ENCODE data around the gene ZNRF1. TPM values are rescaled to one million over a fixed set of nuclear protein-coding genes. Genes with fewer than 3 reads are reported as not detected.
"Not testable (repeated sequence)": the region's sequence is repeated elsewhere in the genome, so short reads cannot be mapped to it uniquely, and the experiment has no call there.

The ZNRF1 gene
- total RNA-seq, 1 donor from 2014 or later, result 22.0 TPM

DNA sequence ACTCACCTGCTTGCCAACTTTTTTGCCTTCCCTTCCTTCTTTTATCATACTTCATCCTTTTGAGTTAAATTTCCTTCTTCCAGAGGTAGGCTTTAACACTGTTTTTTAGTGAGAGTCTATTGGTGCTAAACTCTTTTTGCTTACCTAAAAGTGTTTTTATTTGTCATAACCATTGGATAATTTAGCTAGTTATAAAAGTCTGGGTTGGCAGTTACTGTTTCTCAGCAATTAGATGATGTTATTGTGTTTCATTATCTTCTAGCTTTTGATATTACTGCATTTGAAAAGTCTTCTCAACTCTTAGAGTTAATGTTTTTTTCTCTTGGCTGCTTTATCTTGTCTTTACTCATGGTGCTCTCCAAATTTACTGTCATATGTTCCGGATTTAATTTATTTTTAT, 22.6 kb downstream of the ZNRF1 start:
- ATAC-seq (ENCODE audit: poor library complexity) (no peak), DNase-seq (no peak)
- intact Hi-C loops (cut with DNase I), result no loop called here

DNA sequence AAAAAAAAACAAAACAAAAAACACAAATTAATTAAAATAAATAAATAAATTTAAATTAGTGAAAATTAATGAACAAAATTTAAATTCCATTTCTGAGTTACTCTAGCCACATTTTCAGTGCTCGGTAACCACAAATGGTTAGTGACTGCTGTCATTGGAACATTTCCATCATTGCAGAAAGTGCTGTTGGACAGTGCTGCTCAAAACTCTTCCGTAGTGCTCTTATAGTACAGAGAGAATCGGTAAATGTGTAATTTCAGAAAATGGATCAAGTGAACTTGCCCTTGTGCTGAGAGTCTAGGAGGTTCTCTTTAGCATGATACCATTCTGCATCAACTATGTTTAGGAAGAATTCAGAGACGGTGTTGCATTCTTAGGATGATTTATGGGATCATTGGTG, 23.7 kb downstream of the ZNRF1 start:
- intact Hi-C loops (cut with DNase I), result no loop called here
- ATAC-seq (ENCODE audit: poor library complexity), result no peak
- no peak for DNase-seq

DNA sequence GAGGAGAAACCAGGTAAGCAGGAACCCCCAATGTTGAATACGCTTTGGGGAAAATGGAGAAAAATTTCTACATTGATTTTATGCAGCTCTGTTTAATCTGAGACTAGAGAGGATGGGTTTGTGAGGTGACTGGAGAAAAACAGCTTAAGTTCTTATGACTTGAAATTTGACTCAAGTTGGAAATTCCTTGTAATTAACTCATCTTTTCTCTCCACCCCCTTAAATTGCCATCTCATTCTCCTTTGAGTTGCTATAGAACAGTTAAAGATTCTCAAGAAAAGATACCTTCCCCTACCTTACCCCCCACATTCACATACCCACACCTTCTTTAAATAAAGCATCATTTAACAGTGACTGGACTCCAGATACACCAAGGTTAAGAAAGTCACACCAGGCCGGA, 24.2 kb downstream of the ZNRF1 start:
- no peak for DNase-seq
- intact Hi-C loops (cut with DNase I), result no loop called here
- no peak for ATAC-seq (ENCODE audit: poor library complexity)

DNA sequence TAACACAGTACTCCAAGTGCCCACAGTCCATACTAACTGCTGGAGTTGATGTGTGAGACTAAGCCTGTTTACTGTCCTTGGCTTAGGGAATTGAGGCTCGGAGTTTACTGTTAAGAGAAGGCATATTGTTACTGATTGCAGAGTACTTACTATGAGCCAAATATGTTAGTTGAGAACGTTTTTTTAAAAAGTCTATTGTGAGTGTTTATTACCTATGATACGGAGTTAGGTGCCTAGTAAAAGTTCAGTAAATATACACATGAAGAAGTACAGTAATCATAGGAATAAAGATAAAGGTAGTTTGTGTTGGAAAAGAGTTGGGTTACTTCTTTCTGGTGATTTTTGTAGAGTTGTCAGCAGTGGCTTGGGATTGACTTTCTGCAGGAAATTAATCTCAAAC, 25.4 kb downstream of the ZNRF1 start:
- ATAC-seq (ENCODE audit: poor library complexity), result no peak
- no peak for DNase-seq
- intact Hi-C loops (cut with DNase I), result no loop called here

DNA sequence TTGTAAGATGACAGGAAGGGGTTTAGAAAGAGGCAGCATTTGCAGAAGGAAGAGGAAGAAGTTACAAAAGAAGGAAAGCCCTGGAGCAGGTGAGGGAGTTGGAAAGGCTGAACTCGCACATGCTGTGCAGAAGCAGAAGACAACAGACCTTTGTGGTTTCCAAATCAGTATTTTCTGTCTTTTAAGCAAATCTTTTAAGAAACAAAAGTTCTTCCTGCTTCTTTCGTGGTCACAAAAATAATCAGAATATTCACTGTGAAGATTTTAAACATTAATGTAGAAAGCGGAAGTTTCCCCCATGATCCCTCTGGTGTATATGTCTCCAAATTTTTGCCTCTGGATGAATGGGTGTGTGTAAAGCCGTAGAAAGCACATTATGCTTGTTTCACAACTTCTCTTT, 25.8 kb downstream of the ZNRF1 start:
- intact Hi-C loops (cut with DNase I), result no loop called here
- DNase-seq (no peak), ATAC-seq (ENCODE audit: poor library complexity) (no peak)

DNA sequence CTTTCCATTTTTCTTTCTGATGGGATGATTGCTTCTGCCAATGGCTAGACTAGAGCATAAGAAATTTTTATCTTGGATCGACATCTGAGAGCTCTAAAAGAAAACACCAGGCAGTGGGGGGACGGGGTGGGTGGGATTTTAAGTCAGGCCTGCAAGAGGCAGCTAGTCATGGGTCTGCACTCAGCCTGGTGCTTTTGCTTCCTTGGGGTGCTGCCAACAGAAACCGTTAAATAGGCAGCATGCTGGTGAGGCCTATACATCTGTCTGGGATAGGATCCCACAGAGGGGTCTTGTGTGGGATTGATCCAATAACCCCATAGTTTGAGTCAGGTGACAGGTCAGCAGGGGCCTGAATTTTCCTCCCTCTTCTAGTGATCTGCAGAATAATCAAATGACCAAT, 26.9 kb downstream of the ZNRF1 start:
- ATAC-seq (ENCODE audit: poor library complexity) (no peak), DNase-seq (no peak)
- intact Hi-C loops (cut with DNase I), result no loop called here

DNA sequence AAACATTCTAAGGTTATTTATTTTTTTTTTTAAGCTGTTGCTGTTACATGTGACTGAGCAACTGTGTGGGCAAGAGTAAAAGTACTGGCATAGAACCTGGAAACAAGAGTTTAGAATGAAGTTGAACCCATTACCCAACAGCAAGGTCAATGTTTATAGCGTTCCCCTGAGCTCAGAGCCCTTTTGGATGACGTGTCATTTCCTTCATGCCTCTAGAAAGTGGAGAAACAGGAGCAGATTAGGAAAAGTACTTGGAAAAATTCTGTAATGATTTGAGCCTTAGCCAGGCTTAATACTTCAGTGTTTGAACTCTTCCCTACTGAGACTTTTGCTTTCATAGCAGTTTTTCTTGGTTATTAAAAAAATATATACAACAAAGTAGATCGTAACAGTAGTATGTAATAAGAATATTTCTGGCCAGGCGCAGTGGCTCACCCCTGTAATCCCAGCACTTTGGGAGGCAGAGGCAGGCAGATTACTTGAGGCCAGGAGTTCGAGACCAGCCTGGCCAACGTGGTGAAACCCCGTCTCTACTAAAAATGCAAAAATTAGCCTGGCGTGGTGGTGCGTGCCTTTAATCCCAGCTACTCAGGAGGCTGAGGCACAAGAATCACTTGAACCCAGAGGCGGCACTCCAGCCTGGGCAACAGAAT, 27.5 kb downstream of the ZNRF1 start:
- not testable (repeated sequence) for DNase-seq
- ATAC-seq (ENCODE audit: poor library complexity), result peak; percentile 80

DNA sequence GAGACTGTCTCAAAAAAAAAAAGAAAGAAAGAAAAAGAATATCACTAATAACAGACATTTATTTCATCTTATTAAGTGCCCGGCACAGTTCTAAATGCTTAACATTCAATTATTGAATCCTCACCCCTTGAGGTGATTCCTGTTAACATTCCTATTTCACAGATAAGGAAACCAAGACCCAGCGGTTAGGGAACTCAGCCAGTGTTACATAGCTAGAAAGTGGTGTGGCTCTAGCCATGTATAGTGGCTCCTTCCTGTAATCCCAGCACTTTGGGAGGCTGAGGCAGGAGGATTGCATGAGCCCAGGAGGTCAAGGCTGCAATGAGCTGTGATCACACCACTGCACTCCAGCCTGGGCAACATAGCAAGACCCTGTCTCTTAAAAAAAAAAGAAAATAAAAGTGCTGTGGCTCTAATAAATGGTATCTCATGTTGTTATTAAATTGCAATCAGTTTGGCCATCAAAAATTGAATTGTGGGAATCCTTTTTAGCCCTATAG, 28.1 kb downstream of the ZNRF1 start:
- ATAC-seq (ENCODE audit: poor library complexity) (no peak), DNase-seq (no peak)
- intact Hi-C loops (cut with DNase I), result no loop called here

More for the DNA sequence above, 27.5 kb downstream of the ZNRF1 start:
- intact Hi-C loops (cut with DNase I), result not testable (repeated sequence)

DNA sequence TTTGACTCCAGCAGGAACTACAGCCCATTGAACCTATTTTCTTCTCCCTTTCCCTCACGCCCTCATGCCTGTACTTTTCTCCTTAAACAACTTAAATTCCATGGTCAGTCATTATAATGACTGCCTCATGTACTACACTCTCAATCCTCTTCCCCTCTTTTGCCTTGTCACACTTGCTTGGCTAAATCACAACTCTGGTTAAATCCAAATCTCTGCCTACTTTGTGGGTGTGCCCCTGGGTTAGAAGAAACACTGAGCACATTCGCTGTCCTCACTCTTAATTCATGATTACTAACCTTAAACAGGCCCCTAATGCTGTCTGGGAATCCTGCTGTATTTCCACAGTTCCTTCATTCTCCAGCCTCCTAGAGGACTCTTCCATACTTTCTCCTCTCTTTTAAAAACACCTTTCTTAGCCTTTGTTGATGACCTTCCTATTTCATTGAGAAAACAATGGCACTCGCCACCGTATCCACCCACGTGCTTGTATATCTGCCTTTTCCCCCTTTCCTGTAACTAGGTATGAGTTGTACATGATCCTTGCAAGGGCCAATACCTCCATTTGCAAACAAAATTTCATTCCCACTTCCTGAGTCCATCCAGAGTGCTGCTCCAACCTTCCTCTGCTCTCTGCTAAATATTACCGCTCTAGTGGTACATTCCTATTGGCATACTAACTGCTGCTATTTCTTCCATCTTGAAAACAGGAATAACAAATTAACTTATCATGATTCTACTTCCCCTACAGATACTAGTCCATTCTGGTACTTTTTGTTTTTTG, 28.9 kb downstream of the ZNRF1 start:
- ATAC-seq (ENCODE audit: poor library complexity), result no peak
- intact Hi-C loops (cut with DNase I), result no loop called here
- DNase-seq, result no peak

DNA sequence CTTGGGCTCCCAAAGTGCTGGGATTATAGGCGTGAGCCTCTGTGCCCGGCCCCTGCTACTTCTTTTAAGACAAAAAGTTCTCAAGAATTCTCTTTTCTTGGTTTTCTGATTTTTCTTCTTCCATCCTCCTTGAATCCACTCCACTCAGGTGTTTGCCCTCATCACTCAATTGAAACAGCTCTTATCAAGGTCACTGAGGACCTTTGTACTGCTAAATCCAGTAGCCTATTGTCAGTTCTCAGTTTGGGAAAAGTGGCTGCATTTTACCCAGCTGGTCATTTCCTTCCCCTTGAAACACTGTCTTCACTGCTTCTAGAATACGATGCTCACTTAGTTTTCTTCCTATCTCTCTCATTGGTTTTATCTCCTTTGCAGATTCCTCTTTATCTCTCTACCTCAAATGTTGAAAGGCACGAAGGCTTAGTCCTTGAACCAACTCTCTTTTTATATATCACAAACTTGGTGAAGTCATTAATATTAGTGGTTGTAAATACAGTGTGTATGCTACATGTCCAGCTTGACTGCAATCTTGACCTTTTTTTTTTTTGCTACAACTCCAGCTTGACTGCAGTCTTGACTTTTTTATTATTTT, 29.8 kb downstream of the ZNRF1 start:
- intact Hi-C loops (cut with DNase I), result no loop called here
- ATAC-seq (ENCODE audit: poor library complexity) (no peak), DNase-seq (no peak)

DNA sequence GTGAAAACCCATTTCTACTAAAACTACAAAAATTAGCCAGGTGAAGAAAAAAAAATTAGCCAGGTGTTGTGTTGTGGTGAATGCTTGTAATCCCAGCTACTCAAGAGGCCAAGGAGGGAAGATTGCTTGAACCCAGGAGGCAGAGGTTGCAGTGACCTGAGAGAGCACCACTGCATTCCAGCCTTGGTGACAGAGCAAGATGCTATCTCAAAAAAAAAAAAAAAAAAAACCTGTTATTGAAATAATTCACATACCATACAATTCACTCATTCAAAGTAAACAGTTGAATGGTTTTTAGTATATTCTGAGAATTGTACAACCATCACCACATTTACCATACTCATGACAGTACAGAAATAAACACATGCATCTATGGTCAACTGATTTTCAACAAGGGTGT, 31.0 kb downstream of the ZNRF1 start:
- ATAC-seq (ENCODE audit: poor library complexity), result no peak
- no peak for DNase-seq
- intact Hi-C loops (cut with DNase I), result no loop called here

DNA sequence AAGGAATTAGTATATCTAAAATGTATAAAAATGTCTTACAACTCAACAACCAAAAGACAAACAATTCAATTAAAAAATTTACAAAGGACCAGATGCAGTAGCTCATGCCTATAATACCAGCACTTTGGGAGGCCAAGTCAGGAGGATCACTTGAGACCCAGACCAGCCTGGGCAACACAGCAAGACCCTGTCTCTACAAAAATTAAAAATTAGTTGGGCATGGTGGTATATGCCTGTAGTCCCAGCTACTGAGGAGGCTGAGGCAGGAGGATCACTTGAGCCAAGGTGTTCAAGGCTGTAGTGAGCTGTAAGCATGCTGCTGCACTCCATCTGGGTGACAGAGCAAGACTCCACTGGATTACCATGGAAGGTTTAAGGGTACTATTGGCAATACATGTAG, 33.8 kb downstream of the ZNRF1 start:
- ATAC-seq (ENCODE audit: poor library complexity) (no peak), DNase-seq (no peak)
- intact Hi-C loops (cut with DNase I), result no loop called here

DNA sequence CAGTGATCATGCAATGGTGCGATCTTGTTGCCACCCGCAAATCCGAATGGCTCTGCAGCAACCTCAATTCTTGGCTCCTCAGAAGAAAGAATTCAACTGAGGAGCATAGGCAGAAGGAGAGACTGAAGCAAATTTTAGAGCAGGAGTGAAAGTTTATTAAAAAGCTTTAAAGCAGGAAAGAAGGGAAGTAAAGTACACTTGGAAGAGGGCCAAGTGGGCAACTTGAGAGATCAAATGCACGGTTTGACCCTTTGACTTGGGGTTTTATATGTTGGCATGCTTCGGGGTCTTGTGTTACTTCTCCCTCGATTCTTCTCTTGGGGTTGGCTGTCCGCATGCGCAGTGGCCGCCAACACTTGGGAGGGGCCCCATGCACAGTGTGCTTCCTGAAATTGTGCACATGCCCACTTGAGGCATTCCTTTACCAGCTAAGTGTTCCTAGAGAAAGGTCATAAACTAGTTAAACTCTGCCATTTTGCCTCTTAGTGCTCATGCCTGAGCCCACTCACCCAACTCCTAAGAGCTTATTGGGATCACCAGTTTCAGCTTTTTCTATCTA, 36.7 kb downstream of the ZNRF1 start:
- intact Hi-C loops (cut with DNase I), result no loop called here
- ATAC-seq (ENCODE audit: poor library complexity) (no peak), DNase-seq (no peak)

DNA sequence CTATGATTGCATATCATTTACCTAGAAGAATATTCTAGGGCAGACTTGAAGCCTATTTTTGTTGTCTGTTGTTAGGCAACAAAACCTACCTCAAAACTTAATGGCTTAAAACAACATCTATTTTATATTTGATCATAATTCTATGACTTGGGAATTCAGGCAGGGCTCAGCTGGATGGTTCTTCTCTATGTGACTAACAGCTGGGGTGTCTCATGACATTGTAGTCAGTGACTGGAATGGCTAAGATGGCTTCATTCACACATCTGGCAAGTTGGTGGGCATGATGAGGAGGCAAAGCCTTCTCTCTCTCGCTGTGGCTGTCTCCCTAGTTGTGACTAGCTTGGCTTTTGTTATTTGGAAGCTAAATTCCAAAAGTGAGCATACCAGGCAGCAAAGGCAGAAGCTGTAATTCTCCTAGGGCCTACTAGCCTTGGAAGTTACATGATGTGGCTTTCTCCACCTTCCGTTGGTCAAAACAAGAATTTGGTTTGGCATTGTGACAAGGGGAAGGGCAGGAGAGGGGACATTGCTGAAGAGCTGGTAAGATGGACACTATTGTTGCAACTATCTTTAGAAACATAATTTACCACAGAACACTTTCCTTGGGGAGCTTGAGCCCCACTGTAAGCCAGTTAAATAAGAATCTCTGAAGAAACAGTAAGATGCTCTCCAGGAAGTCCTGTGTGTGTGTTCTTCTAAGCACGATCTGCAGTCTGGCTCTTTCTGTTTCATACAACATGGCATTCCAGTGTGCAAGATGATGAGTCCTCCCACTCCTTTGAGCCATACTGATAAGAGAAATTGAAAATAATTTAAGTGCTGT, 39.4 kb downstream of the ZNRF1 start:
- DNase-seq (no peak), ATAC-seq (ENCODE audit: poor library complexity) (no peak)
- intact Hi-C loops (cut with DNase I), result no loop called here

DNA sequence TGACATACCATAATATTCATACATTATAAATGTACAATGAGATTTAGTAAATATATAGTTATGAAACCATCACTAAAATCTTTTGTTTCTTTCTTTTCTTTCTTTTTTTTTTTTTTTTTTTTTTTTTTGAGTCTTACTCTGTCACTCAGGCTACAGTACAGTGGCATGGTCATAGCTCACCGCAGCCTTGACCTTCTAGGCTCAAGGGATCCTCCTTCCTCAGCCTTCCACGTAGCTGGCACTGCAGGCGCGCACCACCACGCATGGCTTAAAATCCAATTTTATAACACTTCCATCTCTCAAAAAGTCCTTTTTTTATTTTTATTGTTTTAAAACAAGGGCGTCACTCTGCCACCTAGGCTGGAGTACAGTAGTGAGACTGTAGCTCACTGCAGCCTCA, 41.1 kb downstream of the ZNRF1 start:
- DNase-seq, result no peak
- intact Hi-C loops (cut with DNase I), result loop anchor here (5.0 kb wide), 1 partner anchor 38 kb away; no protein-coding TSS in a partner anchor
- no peak for ATAC-seq (ENCODE audit: poor library complexity)

DNA sequence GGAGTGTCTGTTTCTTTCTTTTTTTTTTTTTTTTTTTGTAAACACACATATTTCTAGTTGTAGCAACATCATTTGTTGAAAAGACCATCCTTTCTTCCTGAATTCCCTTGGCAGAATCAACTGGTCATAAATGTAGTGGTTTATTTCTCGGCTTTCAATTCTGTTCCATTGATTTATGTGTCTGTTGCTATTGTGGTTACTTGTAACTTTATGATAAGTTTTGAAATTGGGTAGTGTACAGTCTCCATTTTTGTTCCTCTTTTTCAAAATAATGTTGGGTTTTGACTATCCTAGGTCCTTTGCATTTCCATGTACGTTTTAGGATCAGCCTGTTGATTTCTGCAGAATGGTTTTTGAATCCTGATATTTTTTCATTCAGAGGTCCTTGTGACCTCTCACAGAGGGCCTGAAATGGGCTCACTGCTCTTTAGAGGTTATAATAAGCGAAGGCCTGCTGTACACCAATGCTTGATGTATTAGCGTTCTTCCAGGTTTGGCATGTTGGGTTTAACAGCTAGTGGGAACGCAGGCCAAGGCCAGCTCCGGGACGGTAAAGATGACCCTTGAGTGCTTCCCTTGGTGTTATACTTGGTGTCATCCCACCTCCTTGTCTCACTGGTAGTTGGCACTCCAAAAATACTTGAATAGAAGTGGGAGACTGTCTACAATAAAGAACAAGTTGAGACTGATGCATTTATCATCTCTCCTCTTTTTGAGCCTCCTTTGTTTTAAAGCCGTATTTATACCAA, 43.8 kb downstream of the ZNRF1 start:
- no peak for DNase-seq

DNA sequence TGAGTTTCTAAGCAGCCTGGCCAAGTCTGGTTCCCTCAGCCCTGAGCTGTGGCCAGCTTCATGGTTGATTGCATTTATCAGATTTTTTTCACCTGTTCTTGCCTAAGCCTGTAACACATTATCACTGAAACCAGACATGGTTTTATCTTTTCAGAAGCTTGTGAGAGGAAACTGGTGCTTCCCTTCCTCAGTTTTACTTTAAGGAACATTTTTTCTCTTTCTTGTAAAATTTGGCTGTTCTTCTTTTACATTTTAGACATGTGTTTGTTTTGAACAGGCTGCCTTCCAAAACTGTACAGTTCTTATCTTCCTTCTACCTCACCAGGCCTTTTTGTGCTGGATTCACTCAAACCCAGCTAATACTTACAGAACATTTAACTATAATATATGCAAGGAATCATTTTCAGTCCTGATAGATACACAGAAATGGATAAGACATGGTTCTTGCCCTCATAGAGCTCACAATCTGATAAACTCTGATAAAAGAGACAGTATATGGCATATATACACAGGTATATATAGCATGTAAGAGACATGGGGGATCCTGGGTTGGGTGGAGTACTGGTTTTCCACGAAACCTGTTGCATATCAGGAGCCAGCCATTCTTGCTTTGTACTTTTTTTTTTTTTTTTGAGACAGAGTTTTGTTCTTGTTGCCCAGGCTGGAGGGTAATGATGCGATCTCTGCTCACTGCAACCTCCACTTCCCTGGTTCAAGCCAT, 44.5 kb downstream of the ZNRF1 start:
- intact Hi-C loops (cut with DNase I), result loop anchor here (5.0 kb wide), 1 partner anchor 41 kb away; no protein-coding TSS in a partner anchor

More for the DNA sequence above, 43.8 kb downstream of the ZNRF1 start:
- ATAC-seq (ENCODE audit: poor library complexity), result peak; percentile 9
- intact Hi-C loops (cut with DNase I), result loop anchor here (5.0 kb wide), 1 partner anchor 40 kb away; no protein-coding TSS in a partner anchor

More for the DNA sequence above, 44.5 kb downstream of the ZNRF1 start:
- no peak for DNase-seq
- no peak for ATAC-seq (ENCODE audit: poor library complexity)

Data from Right ventricle myocardium superior (tissue), 1 donor.